Left colon (tissue), 2 donors: ENCODE measurements around the gene KRT40. TPM values are rescaled to one million over a fixed set of nuclear protein-coding genes. Genes with fewer than 3 reads are reported as not detected.

ENCODE experiments used
- ATAC-seq: fragments of 200-7000 bp; cut with Tn5 transposase; one replicate; pipeline ENCODE4 v1.9.1; 2020; ENCODE audit warnings: mild to moderate bottlenecking, moderate library complexity
- DNase-seq, 2 donors: peaks; one replicate each; pipeline ENCODE4 v3.0.0-alpha.2; 2020
- intact Hi-C, 2 donors: fragments of 100-400 bp; cut with DNase I in 1 of 2; cut with micrococcal nuclease in 1 of 2; formaldehyde crosslinking; loops; one replicate each; pipeline versions ENCODE4 v1.11.2 to v1.14.0; 2022; cut with DNase I, micrococcal nuclease
- total RNA-seq, 2 donors: library from RNA; stranded (reverse); fragmentation: NEBNext Ultra II Directional; extraction: Animal tissue kit (Norgen Biotek cat#: 25700); gene quantifications; one replicate each; pipeline ENCODE4 v1.2.1, GENCODE V29; 2021
- donor health status: DM: no; HTN: no; CAD: no.
- donor health status: DM: yes; HTN: yes; CAD: no.

Gene KRT40
- total RNA-seq, 2 donors from 2014 or later = 0.21 to 0.39 TPM

DNA sequence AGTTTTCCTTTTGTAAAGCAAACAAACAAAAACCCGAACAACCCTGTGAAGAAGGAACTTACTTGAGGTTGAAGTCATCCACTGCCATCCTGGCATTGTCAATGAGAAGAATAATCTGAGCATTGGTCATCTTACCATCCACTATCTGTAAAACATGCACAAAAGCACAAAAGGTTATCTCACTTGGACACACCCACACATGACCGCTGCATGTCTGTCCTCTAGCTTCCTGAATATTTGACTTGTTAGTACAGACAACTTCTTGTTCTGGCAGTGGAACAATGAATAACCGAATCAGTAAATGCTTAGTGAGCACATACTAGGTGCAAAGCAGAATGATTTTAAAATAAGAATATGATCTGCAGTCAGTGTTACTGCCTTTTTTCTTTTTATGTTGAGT, 52.8 kb downstream of the KRT40 start:
- ATAC-seq = no peak
- intact Hi-C loops = no loop called here
- no peak for DNase-seq

Other genes starting within 250 kb of the KRT40 start
- not detected for gene KRT25, start 229.0 kb downstream of the KRT40 start, total RNA-seq
- not detected for gene KRT26, start 212.1 kb downstream of the KRT40 start, total RNA-seq
- gene KRT27, start 201.8 kb downstream of the KRT40 start, total RNA-seq = under 1 TPM in 1 of 2 donors, not detected in 1; 0.36 TPM
- gene KRT28, start 184.4 kb downstream of the KRT40 start, total RNA-seq = not detected
- 10 to 100 TPM; 25.1 to 38.9 TPM for gene KRT10, start 161.7 kb downstream of the KRT40 start, total RNA-seq
- 1 to 10 TPM; 1.2 to 3.9 TPM for gene KRT12, start 117.1 kb downstream of the KRT40 start, total RNA-seq
- gene KRT20, start 99.1 kb downstream of the KRT40 start, total RNA-seq = 1,000 to 10,000 TPM; 1,413 to 1,967 TPM
- gene KRT23, start 46.7 kb downstream of the KRT40 start, total RNA-seq = under 1 TPM in 1 of 2 donors, not detected in 1; 0.28 TPM
- not detected for gene KRT39, start 17.4 kb downstream of the KRT40 start, total RNA-seq
- gene KRTAP3-3, start 9.8 kb upstream of the KRT40 start, total RNA-seq = not detected
- not detected for gene KRTAP3-2, start 15.6 kb upstream of the KRT40 start, total RNA-seq
- not detected for gene KRTAP3-1, start 24.8 kb upstream of the KRT40 start, total RNA-seq
- gene KRTAP1-5, start 42.9 kb upstream of the KRT40 start, total RNA-seq = not detected
- gene KRTAP1-4, start 45.9 kb upstream of the KRT40 start, total RNA-seq = not detected
- gene KRTAP1-3, start 50.5 kb upstream of the KRT40 start, total RNA-seq = not detected
- gene KRTAP1-1, start 57.1 kb upstream of the KRT40 start, total RNA-seq = not detected
- not detected for gene KRTAP2-1, start 63.0 kb upstream of the KRT40 start, total RNA-seq
- not detected for gene KRTAP2-2, start 70.9 kb upstream of the KRT40 start, total RNA-seq
- not detected for gene KRTAP2-3, start 75.8 kb upstream of the KRT40 start, total RNA-seq
- gene KRTAP2-4, start 81.6 kb upstream of the KRT40 start, total RNA-seq = not detected
- gene KRTAP4-7, start 99.8 kb upstream of the KRT40 start, total RNA-seq = not detected
- gene KRTAP4-8, start 113.8 kb upstream of the KRT40 start, total RNA-seq = not detected
- gene KRTAP4-16, start 117.9 kb upstream of the KRT40 start, total RNA-seq = not detected
- not detected for gene KRTAP4-9, start 121.1 kb upstream of the KRT40 start, total RNA-seq
- not detected for gene KRTAP4-11, start 134.0 kb upstream of the KRT40 start, total RNA-seq
- not detected for gene KRTAP4-12, start 139.9 kb upstream of the KRT40 start, total RNA-seq
- gene KRTAP4-6, start 156.2 kb upstream of the KRT40 start, total RNA-seq = not detected
- not detected for gene KRTAP4-5, start 165.5 kb upstream of the KRT40 start, total RNA-seq
- not detected for gene KRTAP4-4, start 176.4 kb upstream of the KRT40 start, total RNA-seq
- gene KRTAP4-3, start 183.9 kb upstream of the KRT40 start, total RNA-seq = not detected
- not detected for gene KRTAP4-2, start 193.9 kb upstream of the KRT40 start, total RNA-seq
- gene KRTAP4-1, start 200.6 kb upstream of the KRT40 start, total RNA-seq = under 1 TPM in 1 of 2 donors, not detected in 1; 0.34 TPM
- not detected for gene KRTAP9-1, start 205.6 kb upstream of the KRT40 start, total RNA-seq
- not detected for gene KRTAP9-2, start 242.3 kb upstream of the KRT40 start, total RNA-seq
- not detected for gene KRTAP9-3, start 248.1 kb upstream of the KRT40 start, total RNA-seq